ENCODE results near the gene FAM9A. TPM values are rescaled to one million over a fixed set of nuclear protein-coding genes. Genes with fewer than 3 reads are reported as not detected.
"Not testable (repeated sequence)": the region's sequence is repeated elsewhere in the genome, so short reads cannot be mapped to it uniquely, and the experiment has no call there.

Gene FAM9A
- total RNA-seq, 4 donors from 2014 or later: not detected

GRCh38 chrX:8760021-8760420, 41.2 kb downstream of the FAM9A start:
- Histone ChIP-seq H3K36me3 (no peaks in the 10 kb centered on the region), H3K27ac (no peak overlapping the region), H3K4me3 (no peak overlapping the region), H3K27me3 (no peaks in the 10 kb centered on the region), H3K9me3 (no peaks in the 10 kb centered on the region), H3K4me1 (no peaks in the 10 kb centered on the region)
- WGBS, 2 donors: 83 to 89% methylated on average over 2 of the region's 2 CpGs
- TF ChIP-seq, protein P1, sequence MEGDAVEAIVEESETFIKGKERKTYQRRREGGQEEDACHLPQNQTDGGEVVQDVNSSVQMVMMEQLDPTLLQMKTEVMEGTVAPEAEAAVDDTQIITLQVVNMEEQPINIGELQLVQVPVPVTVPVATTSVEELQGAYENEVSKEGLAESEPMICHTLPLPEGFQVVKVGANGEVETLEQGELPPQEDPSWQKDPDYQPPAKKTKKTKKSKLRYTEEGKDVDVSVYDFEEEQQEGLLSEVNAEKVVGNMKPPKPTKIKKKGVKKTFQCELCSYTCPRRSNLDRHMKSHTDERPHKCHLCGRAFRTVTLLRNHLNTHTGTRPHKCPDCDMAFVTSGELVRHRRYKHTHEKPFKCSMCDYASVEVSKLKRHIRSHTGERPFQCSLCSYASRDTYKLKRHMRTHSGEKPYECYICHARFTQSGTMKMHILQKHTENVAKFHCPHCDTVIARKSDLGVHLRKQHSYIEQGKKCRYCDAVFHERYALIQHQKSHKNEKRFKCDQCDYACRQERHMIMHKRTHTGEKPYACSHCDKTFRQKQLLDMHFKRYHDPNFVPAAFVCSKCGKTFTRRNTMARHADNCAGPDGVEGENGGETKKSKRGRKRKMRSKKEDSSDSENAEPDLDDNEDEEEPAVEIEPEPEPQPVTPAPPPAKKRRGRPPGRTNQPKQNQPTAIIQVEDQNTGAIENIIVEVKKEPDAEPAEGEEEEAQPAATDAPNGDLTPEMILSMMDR (IDR thresholded peaks at IDR 0.05): no peak
- no peak for TF ChIP-seq POLR2A (IDR thresholded peaks at IDR 0.05)
- no peak for DNase-seq
- intact Hi-C loops (cut with DNase I): no loop called here

GRCh38 chrX:8758706-8759105, 42.5 kb downstream of the FAM9A start:
- WGBS, 2 donors: 68 to 76% methylated on average over 5 of the region's 5 CpGs
- H3K36me3 ChIP-seq; intact Hi-C loops (cut with DNase I); H3K9me3 ChIP-seq; H3K27ac ChIP-seq; H3K4me3 ChIP-seq; H3K27me3 ChIP-seq; H3K4me1 ChIP-seq; DNase-seq: not testable (repeated sequence)

- H3K4me1 ChIP-seq; intact Hi-C loops (cut with DNase I); H3K4me3 ChIP-seq; DNase-seq; H3K9me3 ChIP-seq; H3K27me3 ChIP-seq; H3K36me3 ChIP-seq; H3K27ac ChIP-seq: not testable (repeated sequence)
- 50 to 74% methylated on average over 1 to 3 of the region's 7 CpGs for WGBS, 2 donors
Observed at GRCh38 chrX:8757609-8758389, 43.4 kb downstream of the FAM9A start.

- Histone ChIP-seq H3K36me3 (no peaks in the 10 kb centered on the region), H3K4me3 (no peak overlapping the region), H3K4me1 (no peaks in the 10 kb centered on the region), H3K27me3 (no peaks in the 10 kb centered on the region), H3K9me3 (no peaks in the 10 kb centered on the region), H3K27ac (no peak overlapping the region)
- intact Hi-C loops (cut with DNase I): no loop called here
- TF ChIP-seq, protein P1 (IDR thresholded peaks at IDR 0.05): no peak
- TF ChIP-seq POLR2A (IDR thresholded peaks at IDR 0.05): no peak
- no peak for DNase-seq
Observed at GRCh38 chrX:8755813-8756212, 45.4 kb downstream of the FAM9A start.

GRCh38 chrX:8755116-8755515, 46.1 kb downstream of the FAM9A start:
- 60 to 80% methylated on average over 4 of the region's 4 CpGs for WGBS, 2 donors
- no peak overlapping the region for H3K27ac ChIP-seq
- DNase-seq: no peak
- H3K27me3 ChIP-seq: no peaks in the 10 kb centered on the region
- no peaks in the 10 kb centered on the region for H3K36me3 ChIP-seq
- no peak for TF ChIP-seq POLR2A (IDR thresholded peaks at IDR 0.05)
- TF ChIP-seq, protein P1 (IDR thresholded peaks at IDR 0.05): no peak
- intact Hi-C loops (cut with DNase I): no loop called here
- no peaks in the 10 kb centered on the region for H3K9me3 ChIP-seq
- H3K4me3 ChIP-seq: no peak overlapping the region
- H3K4me1 ChIP-seq: no peaks in the 10 kb centered on the region

GRCh38 chrX:8749697-8750096, 51.5 kb downstream of the FAM9A start:
- TF ChIP-seq, protein P1 (IDR thresholded peaks at IDR 0.05): no peak
- no peak for TF ChIP-seq POLR2A (IDR thresholded peaks at IDR 0.05)
- Histone ChIP-seq H3K9me3 (no peaks in the 10 kb centered on the region), H3K27me3 (no peaks in the 10 kb centered on the region), H3K27ac (no peak overlapping the region), H3K4me1 (no peaks in the 10 kb centered on the region), H3K36me3 (no peaks in the 10 kb centered on the region), H3K4me3 (no peak overlapping the region)
- DNase-seq: no peak
- intact Hi-C loops (cut with DNase I): no loop called here
